HG03558 (cell line): ENCODE data around the gene TMEM208.

Source experiments
- ATAC-seq: cut with Tn5 transposase; IDR thresholded peaks from one replicate; pipeline ENCODE4 v1.9.1; 2021; ENCODE audit warnings: moderate number of reproducible peaks; ENCODE audit not compliant: unreplicated experiment; ENCODE audit errors: extremely low read depth

Gene TMEM208

GRCh38 chr16:67270931-67271338, 44.0 kb downstream of the TMEM208 start:
- ATAC-seq, result no peak

- no peak for ATAC-seq
Observed at GRCh38 chr16:67271446-67271845, 44.5 kb downstream of the TMEM208 start.

GRCh38 chr16:67275321-67275720, 48.4 kb downstream of the TMEM208 start:
- no peak for ATAC-seq

DNA sequence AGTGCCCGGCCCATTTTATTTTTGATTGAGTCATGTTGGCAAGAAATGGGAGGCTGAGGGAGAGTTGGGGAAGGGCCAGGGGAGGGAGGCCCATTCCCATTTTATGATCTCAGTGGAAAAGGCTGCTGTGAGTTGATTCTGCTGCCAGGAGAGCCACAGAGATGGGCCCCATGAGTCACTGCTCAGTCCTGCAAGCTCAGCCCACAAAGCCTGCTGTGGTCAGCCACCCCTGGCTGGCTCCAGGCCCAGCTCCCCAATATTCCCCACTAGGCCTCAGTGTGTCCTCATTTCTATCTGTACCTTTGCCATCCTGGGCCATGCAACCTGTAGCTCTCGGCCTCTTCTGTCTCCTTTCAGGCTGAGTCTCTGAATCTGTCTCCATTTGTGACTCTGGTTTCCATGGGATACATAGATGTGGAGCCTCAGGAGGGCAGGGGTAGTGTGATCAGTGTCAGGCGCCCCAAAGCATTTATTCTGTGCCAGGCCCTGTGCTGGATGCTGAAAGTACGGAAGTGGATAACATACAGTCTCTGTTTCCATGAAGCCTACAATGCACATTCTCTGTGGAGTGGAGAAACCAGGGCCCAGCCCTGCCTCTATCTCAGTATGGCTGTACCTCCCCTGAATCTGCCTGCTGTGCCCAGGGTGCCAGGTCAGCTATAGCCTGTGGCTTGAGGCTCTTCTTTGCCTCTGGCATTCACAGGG, 50.5 kb downstream of the TMEM208 start:
- ATAC-seq, result no peak

DNA sequence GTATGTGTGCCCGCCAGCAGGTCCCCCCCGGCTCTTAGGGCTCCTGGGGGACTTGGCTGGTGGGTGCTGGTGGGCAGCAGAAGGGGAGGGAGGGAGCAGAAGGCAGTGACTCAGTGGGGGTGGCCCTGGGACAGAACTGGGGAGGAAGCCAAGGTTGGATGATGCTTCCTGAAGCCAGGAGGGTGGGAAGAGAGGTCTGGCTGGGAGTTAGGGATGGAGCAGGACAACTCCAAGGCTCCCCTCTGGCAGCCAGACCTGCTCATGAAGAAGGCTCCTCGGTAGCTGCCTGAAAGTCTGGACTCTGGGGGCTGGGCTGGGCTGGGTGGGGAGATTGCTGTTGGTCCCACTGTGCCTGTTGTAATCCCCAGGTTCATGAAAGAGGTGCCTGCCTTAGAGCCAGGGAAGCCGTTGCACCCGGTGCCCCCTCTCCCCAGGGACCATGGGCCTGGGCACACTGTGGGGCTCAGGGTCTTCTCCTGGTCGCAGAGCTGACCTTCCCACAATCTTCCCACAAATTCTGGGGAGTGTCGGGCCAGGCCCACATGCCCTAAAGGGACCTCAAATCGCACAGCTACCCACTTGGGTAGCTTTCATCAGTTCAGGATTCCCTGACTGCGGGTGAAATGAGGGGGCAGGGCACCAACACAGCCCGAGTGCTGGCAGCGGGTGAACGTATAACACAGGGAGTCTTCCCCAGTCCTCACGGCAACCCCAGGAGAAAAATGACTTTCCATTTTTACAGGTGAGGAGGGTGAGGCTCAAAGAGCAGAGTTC, 51.3 kb downstream of the TMEM208 start:
- ATAC-seq, result no peak
